Measurements from ENCODE around the gene SLC25A28. TPM values are rescaled to one million over a fixed set of nuclear protein-coding genes. Genes with fewer than 3 reads are reported as not detected.

SLC25A28 gene
- total and polyA plus RNA-seq, 3 experiments from 2014 or later, result 26.4 to 42.9 (median 41.9) TPM

DNA sequence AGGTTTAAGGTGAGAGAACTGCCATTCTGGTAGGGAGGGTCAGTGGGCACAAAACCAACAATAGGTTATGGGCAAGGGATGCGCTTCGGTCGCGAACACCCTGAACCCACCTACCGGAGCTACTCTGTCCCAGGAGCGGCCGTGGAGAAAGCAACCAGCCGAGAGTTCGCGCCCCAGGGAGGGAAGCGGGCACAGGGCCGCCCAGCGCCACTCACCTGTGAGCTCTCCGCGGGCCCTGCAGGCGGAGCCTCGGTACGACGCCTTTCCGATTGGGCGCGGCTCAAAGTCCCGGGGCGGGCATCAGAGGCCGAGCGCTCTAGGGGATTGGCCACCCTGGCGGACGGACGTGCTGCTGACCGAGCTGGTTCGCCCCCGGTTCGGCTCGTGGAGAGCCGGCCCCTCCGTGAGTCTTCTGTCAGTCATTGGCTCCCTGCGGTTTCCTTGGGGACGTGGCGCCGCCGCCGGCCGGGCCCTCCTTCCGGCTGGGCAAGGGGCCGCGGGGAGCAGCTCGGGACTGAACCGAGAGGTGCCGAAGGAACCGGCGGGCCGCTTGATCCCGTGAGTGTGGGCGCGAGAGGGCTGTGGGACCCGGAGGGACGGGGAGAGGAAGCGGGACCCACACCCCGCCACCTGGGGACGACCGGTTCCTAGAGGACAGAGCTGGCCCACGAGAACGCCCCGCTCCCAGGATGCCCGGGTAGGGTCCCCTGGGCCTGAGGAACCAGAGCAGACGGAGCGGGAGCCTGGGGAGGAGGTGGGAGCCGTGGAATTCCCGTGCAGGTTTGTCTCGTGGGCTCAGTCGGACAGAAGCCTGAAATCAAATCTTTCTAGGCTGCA, 39.0 kb upstream of the SLC25A28 start, which contains the start of gene ENTPD7:
Gene ENTPD7 (plus strand): TSS at position 479 of the 837 bp plus-strand sequence. CDS start 448 bp downstream, outside the sequence.
- peak within 1 kb of the TSS; percentile 82 for H3K4me3 ChIP-seq (ENCODE audit: low read length)
- peak within 1 kb of the TSS; percentile 49 to 91 (median 86) for H3K27ac Mint-ChIP-seq

DNA sequence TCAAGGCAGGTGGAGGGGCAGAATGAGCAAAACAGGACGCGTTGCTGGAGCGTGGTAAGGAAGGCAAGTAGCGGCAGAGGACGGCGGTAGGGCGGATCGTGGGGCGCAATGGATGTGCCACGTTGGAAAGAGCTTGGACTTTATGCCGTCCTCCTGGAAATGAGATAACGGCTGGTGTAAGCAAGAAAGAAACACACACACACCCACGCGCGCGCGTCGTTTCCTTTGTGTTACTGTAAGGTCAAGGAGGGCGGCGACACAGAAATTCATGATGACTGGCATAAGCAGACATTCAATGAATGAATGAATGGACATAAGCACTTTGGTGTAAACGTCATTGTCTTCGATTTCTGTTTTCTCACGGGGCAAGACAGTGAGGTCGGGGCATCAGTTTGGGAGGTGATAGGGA, 38.4 kb upstream of the SLC25A28 start:
- H3K36me3 ChIP-seq (ENCODE audit: insufficient read depth, low read length), result no peaks in the 10 kb centered on the region
- H3K27me3 ChIP-seq (ENCODE audit: insufficient read depth, low read length, poor library complexity, severe bottlenecking), result no peaks in the 10 kb centered on the region
- H3K4me1 ChIP-seq (ENCODE audit: insufficient read depth, low read length), result peaks cover 14% of the 10 kb centered on the region
- peaks cover 6 to 20% of the 10 kb centered on the region in 2 donors for H3K27me3 Mint-ChIP-seq
- H3K27ac ChIP-seq (ENCODE audit: low read depth, low read length), result peak overlapping the region; percentile 41
- H3K4me3 Mint-ChIP-seq, result peak overlapping the region; percentile 86 to 96 (median 89)
- peaks cover 20 to 36% (median 29%) of the 10 kb centered on the region in 3 donors for H3K4me1 Mint-ChIP-seq
- H3K4me3 ChIP-seq (ENCODE audit: low read length), result peak overlapping the region; percentile 82
- H3K9me3 Mint-ChIP-seq, result no peaks in the 10 kb centered on the region
- no peaks in the 10 kb centered on the region for H3K9me3 ChIP-seq (ENCODE audit: low read length)
- peak overlapping the region; percentile 34 to 91 (median 66) for H3K27ac Mint-ChIP-seq
- peaks cover 0 to 5% (median 2%) of the 10 kb centered on the region in 3 donors for H3K36me3 Mint-ChIP-seq
- ChIA-PET POLR2A (interaction anchor here (0.7 to 1.4 kb wide), 4 partner anchors 37 to 74 kb away, joined by 3 to 12 read pairs (median 4); partner anchors contain the start of genes COX15, CUTC and SLC25A28), CTCF (interaction anchor here (1.0 to 1.3 kb wide), 4 partner anchors 10 to 74 kb away, joined by 3 to 5 read pairs (median 4); partner anchors contain the start of gene CUTC)
- peak in 3 of 5 donors; percentile 3 to 47 (median 16) for DNase-seq

More for the DNA sequence above, 39.0 kb upstream of the SLC25A28 start, which contains the start of gene ENTPD7:
- ChIA-PET POLR2A (interaction anchor here (0.7 to 1.4 kb wide), 4 partner anchors 38 to 73 kb away, joined by 3 to 12 read pairs (median 4); partner anchors contain the start of genes COX15, CUTC and SLC25A28), CTCF (interaction anchor here (1.0 to 1.4 kb wide), 5 partner anchors 10 to 74 kb away, joined by 3 to 5 read pairs (median 3); partner anchors contain the start of gene CUTC)
- Histone ChIP-seq H3K4me1 (ENCODE audit: insufficient read depth, low read length) (peaks cover 14% of the 10 kb centered on the region), H3K27me3 (ENCODE audit: insufficient read depth, low read length, poor library complexity, severe bottlenecking) (no peaks in the 10 kb centered on the region), H3K9me3 (ENCODE audit: low read length) (no peaks in the 10 kb centered on the region), H3K27ac (ENCODE audit: low read depth, low read length) (peak within 1 kb of the TSS; percentile 58), H3K36me3 (ENCODE audit: insufficient read depth, low read length) (no peaks in the 10 kb centered on the region)
- DNase-seq, result peak; percentile 72 to 88 (median 85)
- Mint-ChIP-seq H3K4me1 (peaks cover 20 to 39% (median 29%) of the 10 kb centered on the region in 3 donors), H3K4me3 (peak within 1 kb of the TSS; percentile 86 to 96 (median 89)), H3K27me3 (peaks cover 6 to 14% of the 10 kb centered on the region in 2 donors), H3K36me3 (peaks cover 0 to 8% (median 3%) of the 10 kb centered on the region in 3 donors), H3K9me3 (no peaks in the 10 kb centered on the region)

DNA sequence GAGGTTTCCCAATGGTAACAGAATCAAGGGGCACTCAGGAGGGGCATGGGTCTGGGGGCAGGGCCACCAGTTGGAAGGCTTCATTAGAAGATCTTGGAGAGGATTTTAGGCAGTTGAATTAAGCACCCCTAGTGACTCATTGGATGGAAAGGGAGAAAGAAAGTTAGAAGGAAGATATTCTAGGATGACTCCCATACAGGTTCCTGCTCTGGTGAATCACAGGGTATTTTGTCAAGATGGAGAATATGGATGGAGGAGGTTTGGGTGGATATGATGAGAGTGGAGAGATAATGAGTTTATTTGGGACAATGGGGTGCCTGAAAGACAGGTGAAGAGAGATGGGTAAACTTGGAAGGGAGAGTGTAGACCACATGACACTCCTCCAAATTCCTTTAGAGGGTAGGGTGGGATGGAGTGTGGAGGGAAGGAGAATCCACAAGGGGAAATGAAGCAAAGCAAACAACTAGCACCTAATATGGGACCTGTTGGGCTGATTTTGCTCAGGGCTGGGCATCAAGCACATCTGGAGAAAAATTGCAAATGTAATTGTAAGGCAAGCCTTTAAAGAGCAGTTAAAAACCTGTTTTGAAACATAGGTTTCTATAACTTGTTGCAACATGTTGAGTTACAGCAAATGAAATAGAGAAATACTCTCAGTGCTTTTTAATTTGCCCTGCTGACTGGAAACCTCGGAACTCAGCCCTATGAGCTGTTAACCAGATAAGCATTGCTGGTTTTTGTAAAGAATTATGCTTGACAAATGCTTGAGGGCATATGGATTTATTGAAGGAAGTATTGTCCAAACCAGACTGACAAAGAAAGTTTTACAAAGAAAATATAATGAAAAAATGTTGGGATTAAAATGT, 36.2 kb upstream of the SLC25A28 start:
- no peaks in the 10 kb centered on the region for H3K9me3 ChIP-seq (ENCODE audit: low read length)
- H3K4me3 ChIP-seq (ENCODE audit: low read length), result no peak overlapping the region
- CTCF ChIA-PET, result no interaction called here
- H3K4me3 Mint-ChIP-seq, result peak overlapping the region in 1 of 7 donors; percentile 5
- H3K36me3 ChIP-seq (ENCODE audit: insufficient read depth, low read length), result no peaks in the 10 kb centered on the region
- no peaks in the 10 kb centered on the region for H3K9me3 Mint-ChIP-seq
- no peaks in the 10 kb centered on the region for H3K27me3 ChIP-seq (ENCODE audit: insufficient read depth, low read length, poor library complexity, severe bottlenecking)
- H3K27ac Mint-ChIP-seq, result no peak overlapping the region
- peaks cover 8 to 32% of the 10 kb centered on the region in 2 donors for H3K27me3 Mint-ChIP-seq
- no peak for DNase-seq
- H3K36me3 Mint-ChIP-seq, result peaks cover 0 to 5% (median 0%) of the 10 kb centered on the region in 3 donors
- no peak overlapping the region for H3K27ac ChIP-seq (ENCODE audit: low read depth, low read length)
- POLR2A ChIA-PET, result no interaction called here
- peaks cover 16 to 24% (median 24%) of the 10 kb centered on the region in 3 donors for H3K4me1 Mint-ChIP-seq
- peaks cover 14% of the 10 kb centered on the region for H3K4me1 ChIP-seq (ENCODE audit: insufficient read depth, low read length)

DNA sequence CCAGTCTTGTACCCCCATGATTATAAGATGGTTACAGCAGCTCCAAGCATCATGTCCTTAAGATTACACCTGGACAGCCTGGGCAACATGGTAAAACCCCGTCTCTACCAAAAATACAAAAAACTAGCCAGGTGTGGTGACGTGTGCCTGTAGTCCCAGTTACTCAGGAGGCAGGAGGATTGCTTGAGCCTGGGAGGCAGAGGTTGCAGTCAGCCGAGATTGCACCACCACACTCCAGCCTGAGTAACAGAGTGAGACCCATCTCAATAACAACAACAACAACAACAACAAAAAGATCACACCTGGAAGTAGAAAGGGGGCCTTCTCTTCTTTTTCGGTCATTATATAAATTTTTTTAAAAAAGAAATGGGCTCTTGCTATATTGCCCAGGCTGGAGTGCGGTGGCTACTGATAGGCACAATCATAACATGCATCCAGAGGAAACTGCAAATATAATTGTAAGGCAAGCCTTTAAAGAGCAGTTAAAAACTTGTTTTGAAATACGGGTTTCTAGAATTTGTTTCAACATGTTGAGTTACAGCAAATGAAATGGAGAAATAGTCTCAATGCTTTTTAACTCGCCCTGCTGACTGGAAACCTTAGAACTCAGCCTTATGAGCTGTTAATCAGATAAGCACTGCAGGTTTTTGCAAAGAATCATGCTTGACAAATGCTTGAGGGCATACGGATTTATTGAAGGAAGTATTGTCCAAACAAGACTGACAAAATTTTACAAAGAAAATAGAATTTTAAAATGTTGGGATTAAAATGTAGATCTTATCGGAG, 34.3 kb upstream of the SLC25A28 start:
- Mint-ChIP-seq H3K27me3 (peaks cover 21 to 47% of the 10 kb centered on the region in 2 donors), H3K4me1 (peaks cover 8 to 9% (median 9%) of the 10 kb centered on the region in 3 donors), H3K4me3 (no peak overlapping the region), H3K9me3 (no peaks in the 10 kb centered on the region), H3K36me3 (peaks cover 0 to 5% (median 0%) of the 10 kb centered on the region in 3 donors), H3K27ac (no peak overlapping the region)
- DNase-seq, result no peak
- ChIA-PET POLR2A (no interaction called here), CTCF (interaction anchor here (1.4 kb wide), 1 partner anchor 224 kb away, joined by 3 read pairs; the partner anchor contains the start of gene GOT1)
- peaks cover 8% of the 10 kb centered on the region for H3K4me1 ChIP-seq (ENCODE audit: insufficient read depth, low read length)
- no peak overlapping the region for H3K27ac ChIP-seq (ENCODE audit: low read depth, low read length)
- H3K4me3 ChIP-seq (ENCODE audit: low read length), result no peak overlapping the region
- no peaks in the 10 kb centered on the region for H3K9me3 ChIP-seq (ENCODE audit: low read length)
- no peaks in the 10 kb centered on the region for H3K36me3 ChIP-seq (ENCODE audit: insufficient read depth, low read length)
- H3K27me3 ChIP-seq (ENCODE audit: insufficient read depth, low read length, poor library complexity, severe bottlenecking), result no peaks in the 10 kb centered on the region

DNA sequence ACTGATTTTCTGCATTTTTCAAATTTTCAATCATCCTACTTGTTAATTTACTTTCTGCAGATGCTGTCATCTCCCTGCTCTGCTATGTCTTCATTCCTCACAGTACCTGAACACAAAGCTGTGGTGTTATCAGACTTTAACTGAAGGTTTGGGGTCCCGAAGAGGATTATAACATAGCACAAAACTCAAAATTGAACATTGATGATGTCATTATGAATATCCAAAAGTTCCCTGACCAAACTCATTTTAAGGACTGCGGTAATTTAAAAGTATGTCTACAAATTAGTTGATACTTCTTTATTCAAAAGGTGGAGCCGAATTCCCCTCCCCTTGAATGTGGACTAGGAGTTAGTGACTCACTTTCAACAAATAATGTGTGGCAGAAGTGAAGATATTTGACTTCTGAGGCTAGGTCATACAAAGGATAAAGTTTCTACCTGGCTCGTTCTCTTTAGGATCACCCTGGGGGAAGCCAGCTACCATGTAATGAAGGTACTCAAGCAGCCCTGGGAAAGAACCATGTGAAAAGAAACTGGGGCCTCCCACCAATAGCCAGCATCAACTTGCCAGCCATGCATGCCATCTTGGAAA, 32.7 kb upstream of the SLC25A28 start:
- Mint-ChIP-seq H3K36me3 (no peaks in the 10 kb centered on the region), H3K4me3 (no peak overlapping the region), H3K27me3 (peaks cover 29 to 62% of the 10 kb centered on the region in 2 donors), H3K9me3 (no peaks in the 10 kb centered on the region), H3K4me1 (no peaks in the 10 kb centered on the region), H3K27ac (no peak overlapping the region)
- H3K4me3 ChIP-seq (ENCODE audit: low read length), result no peak overlapping the region
- H3K27me3 ChIP-seq (ENCODE audit: insufficient read depth, low read length, poor library complexity, severe bottlenecking), result no peaks in the 10 kb centered on the region
- POLR2A ChIA-PET, result no interaction called here
- CTCF ChIA-PET, result interaction anchor here (1.2 to 1.4 kb wide), 2 partner anchors 41 to 222 kb away, joined by 3 to 4 read pairs; partner anchors contain the start of gene GOT1
- DNase-seq, result no peak
- no peaks in the 10 kb centered on the region for H3K36me3 ChIP-seq (ENCODE audit: insufficient read depth, low read length)
- no peaks in the 10 kb centered on the region for H3K4me1 ChIP-seq (ENCODE audit: insufficient read depth, low read length)
- H3K27ac ChIP-seq (ENCODE audit: low read depth, low read length), result no peak overlapping the region
- no peaks in the 10 kb centered on the region for H3K9me3 ChIP-seq (ENCODE audit: low read length)

DNA sequence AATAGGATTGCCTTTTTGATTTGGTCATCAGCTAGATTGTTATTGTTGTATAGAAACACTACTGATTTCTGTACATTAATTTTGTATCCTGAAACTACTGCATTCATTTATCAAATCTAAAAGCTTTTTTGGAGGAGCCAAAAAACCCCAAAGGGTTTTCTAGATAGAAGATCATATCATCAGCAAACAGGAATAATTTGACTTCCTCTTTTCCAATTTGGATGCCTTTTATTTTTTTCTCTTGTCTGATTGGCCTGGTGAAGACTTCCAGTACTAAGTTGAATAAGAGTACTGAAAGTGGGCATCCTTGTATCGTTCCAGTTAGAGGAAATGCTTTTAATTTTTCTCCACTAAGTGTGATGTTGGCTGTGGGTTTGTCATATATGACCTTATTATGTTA, 28.5 kb upstream of the SLC25A28 start:
- H3K27me3 ChIP-seq (ENCODE audit: insufficient read depth, low read length, poor library complexity, severe bottlenecking), result no peaks in the 10 kb centered on the region
- H3K9me3 ChIP-seq (ENCODE audit: low read length), result no peaks in the 10 kb centered on the region
- Mint-ChIP-seq H3K9me3 (peaks cover 0 to 1% (median 0%) of the 10 kb centered on the region in 5 donors), H3K27me3 (peaks cover 26 to 62% of the 10 kb centered on the region in 2 donors), H3K4me3 (no peak overlapping the region), H3K4me1 (no peaks in the 10 kb centered on the region), H3K27ac (no peak overlapping the region), H3K36me3 (no peaks in the 10 kb centered on the region)
- POLR2A ChIA-PET, result no interaction called here
- no peak overlapping the region for H3K27ac ChIP-seq (ENCODE audit: low read depth, low read length)
- DNase-seq, result no peak
- no peaks in the 10 kb centered on the region for H3K36me3 ChIP-seq (ENCODE audit: insufficient read depth, low read length)
- no peaks in the 10 kb centered on the region for H3K4me1 ChIP-seq (ENCODE audit: insufficient read depth, low read length)
- no peak overlapping the region for H3K4me3 ChIP-seq (ENCODE audit: low read length)
- CTCF ChIA-PET, result no interaction called here
